Calu3 (cell line): ENCODE results near the gene BTLA. TPM values are rescaled to one million over a fixed set of nuclear protein-coding genes. Genes with fewer than 3 reads are reported as not detected.

Experiments
- BruUV-seq: library from RNA; stranded (reverse); fragments of 400-500 nt; replicated peaks from 2 replicates; lab custom pipeline; 2021; lab: Mats Ljungman, UMichigan
- CTCF ChIA-PET: fragments of 300-600 bp; sonication (Branson Sonifier 250); formaldehyde crosslinking; loops from one replicate; lab custom pipeline; 2022; ENCODE audit warnings: antibody characterized with exemption; lab: Charles Lee
- DNase-seq: peaks from one replicate; pipeline ENCODE4 v3.0.0; 2022
- H3K27ac Mint-ChIP-seq: one replicate; pipeline ENCODE4 v1.8.0; 2022; ENCODE audit warnings: mixed read lengths; ENCODE audit not compliant: unreplicated experiment
- H3K27me3 Mint-ChIP-seq: one replicate; pipeline ENCODE4 v1.8.0; 2022; ENCODE audit warnings: mixed read lengths; ENCODE audit not compliant: unreplicated experiment
- H3K36me3 Mint-ChIP-seq: one replicate; pipeline ENCODE4 v1.8.0; 2022; ENCODE audit warnings: mild to moderate bottlenecking, moderate library complexity, mixed read lengths; ENCODE audit not compliant: insufficient read depth, unreplicated experiment
- H3K4me1 Mint-ChIP-seq: one replicate; pipeline ENCODE4 v1.8.0; 2022; ENCODE audit warnings: mild to moderate bottlenecking, low read depth, mixed read lengths; ENCODE audit not compliant: unreplicated experiment
- H3K4me3 Mint-ChIP-seq: one replicate; pipeline ENCODE4 v1.8.0; 2022; ENCODE audit warnings: mild to moderate bottlenecking, low read depth, moderate library complexity, mixed read lengths; ENCODE audit not compliant: unreplicated experiment
- H3K9me3 Mint-ChIP-seq: one replicate; pipeline ENCODE4 v1.8.0; 2022; ENCODE audit warnings: low read depth, mixed read lengths; ENCODE audit not compliant: unreplicated experiment
- CTCF ChIP-seq: fragments of 200-600 bp; IDR thresholded peaks from one replicate; pipeline ENCODE4 v1.8.0; 2022; ENCODE audit warnings: antibody characterized with exemption; ENCODE audit not compliant: unreplicated experiment
- intact Hi-C: fragments of 100-400 bp; cut with micrococcal nuclease; formaldehyde crosslinking; loops from one replicate; pipeline ENCODE4 v1.10.0; 2022; ENCODE audit not compliant: unreplicated experiment
- total RNA-seq: library from RNA; stranded (reverse); gene quantifications from 2 replicates; pipeline ENCODE4 v1.2.3, GENCODE V29; 2022

BTLA gene
- total RNA-seq, 1 experiment from 2014 or later = not detected

DNA sequence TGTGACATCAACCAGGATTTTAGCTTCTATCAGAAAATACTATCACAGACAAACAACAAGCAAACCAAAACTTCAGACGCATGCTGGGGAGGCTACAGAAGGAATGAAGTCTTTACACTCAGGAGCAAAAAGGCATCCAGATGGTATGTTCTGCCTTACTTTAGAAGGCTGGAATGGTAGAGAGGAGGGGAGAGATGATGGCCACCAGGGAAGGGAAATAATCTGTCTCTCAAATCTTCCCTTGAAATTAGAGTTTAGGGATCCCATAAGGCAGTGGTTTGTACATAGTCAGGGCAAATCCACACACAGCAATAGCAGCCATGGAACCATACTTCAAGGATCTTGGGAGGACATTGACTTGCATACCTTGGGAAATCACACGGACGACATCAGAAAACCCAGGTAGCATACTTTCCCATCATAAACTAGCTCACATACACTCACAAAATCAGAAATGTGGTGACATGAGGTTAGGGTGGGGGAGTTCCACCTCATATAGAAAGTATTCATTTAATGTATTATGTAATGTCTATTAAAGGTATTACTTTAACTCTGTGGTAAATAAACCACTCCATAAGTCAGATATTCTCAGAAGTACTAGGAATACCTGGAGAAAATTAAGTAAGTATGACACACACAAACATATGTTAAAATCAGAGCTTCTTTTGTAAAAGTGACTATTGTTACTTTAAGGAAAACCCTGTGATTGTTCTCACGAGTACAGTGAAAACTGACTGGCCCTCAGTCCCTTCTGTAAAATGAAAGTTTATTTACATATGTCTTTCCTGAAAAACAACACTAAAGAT lies 9.4 kb downstream of the BTLA start:
- CTCF ChIA-PET = no interaction called here
- Mint-ChIP-seq H3K4me1 (no peaks in the 10 kb centered on the region), H3K36me3 (no peaks in the 10 kb centered on the region), H3K27ac (no peak overlapping the region), H3K9me3 (no peaks in the 10 kb centered on the region), H3K4me3 (no peak overlapping the region), H3K27me3 (no peaks in the 10 kb centered on the region)
- no TSS peak for BruUV-seq
- intact Hi-C loops = no loop called here
- TF ChIP-seq CTCF = no peak
- DNase-seq = no peak

DNA sequence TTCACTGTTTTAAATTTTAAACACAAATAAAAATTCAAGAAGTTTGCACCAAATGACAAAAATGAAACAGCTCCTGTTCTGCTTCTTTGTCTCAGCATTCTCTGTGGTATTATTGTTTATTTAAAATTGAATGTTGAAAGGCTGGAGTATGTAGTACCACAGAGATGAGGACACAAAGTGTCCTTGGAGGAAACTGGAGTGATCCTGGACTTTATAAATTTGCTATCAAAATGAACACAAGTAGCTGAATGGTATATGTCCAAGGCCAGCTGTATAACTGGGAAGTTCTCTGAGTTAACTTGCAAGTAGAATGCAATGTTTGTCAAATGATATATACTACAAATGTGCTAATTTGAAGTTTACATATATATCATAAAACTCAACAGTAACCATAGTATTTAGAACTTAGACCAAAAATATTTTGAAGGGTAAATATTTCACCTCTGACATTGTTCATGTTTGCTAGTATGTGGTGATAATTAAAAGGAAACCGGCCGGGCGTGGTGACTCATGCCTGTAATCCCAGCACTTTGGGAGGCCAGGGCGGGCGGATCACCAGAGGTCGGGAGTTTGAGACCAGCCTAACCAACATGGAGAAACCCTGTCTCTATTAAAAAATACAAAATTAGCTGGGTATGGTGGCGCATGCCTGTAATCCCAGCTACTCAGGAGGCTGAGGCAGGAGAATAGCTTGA lies 12.3 kb downstream of the BTLA start:
- intact Hi-C loops = no loop called here
- H3K9me3 Mint-ChIP-seq = no peaks in the 10 kb centered on the region
- no peak overlapping the region for H3K27ac Mint-ChIP-seq
- CTCF ChIA-PET = interaction anchor here (0.5 to 0.6 kb wide), 2 partner anchors 82 to 199 kb away, joined by 4 to 6 read pairs; no protein-coding TSS in a partner anchor
- H3K27me3 Mint-ChIP-seq = no peaks in the 10 kb centered on the region
- no peak for DNase-seq
- H3K4me1 Mint-ChIP-seq = no peaks in the 10 kb centered on the region
- TF ChIP-seq CTCF = no peak
- no TSS peak for BruUV-seq
- H3K4me3 Mint-ChIP-seq = no peak overlapping the region
- no peaks in the 10 kb centered on the region for H3K36me3 Mint-ChIP-seq

DNA sequence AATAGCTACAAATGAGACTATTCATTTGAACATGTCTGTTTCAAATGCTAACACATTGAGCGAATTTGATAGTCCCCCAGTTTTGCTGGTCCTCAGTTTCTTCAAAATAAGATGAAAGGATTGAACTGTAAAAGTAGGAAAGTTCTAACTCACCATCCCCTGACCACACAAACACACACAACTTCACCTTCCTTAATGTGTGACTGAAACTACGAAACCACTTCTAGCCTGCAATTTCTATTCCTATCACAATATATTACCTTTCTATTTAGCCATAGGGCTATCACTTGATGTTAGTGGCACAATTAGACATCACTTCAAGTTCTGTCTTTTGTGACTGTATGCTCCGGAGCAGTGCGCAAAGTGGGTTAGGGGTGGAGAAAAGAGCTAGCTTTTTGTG lies 14.9 kb downstream of the BTLA start:
- intact Hi-C loops = no loop called here
- no peaks in the 10 kb centered on the region for H3K9me3 Mint-ChIP-seq
- H3K27ac Mint-ChIP-seq = no peak overlapping the region
- H3K4me1 Mint-ChIP-seq = no peaks in the 10 kb centered on the region
- TF ChIP-seq CTCF = no peak
- H3K4me3 Mint-ChIP-seq = no peak overlapping the region
- CTCF ChIA-PET = interaction anchor here (0.6 kb wide), 1 partner anchor 163 kb away, joined by 3 read pairs; no protein-coding TSS in a partner anchor
- DNase-seq = no peak
- H3K36me3 Mint-ChIP-seq = no peaks in the 10 kb centered on the region
- no peaks in the 10 kb centered on the region for H3K27me3 Mint-ChIP-seq
- no TSS peak for BruUV-seq

GRCh38 chr3:112482675-112483074 lies 16.6 kb downstream of the BTLA start:
- no peak for TF ChIP-seq CTCF
- CTCF ChIA-PET = no interaction called here
- DNase-seq = no peak
- no peaks in the 10 kb centered on the region for H3K36me3 Mint-ChIP-seq
- H3K9me3 Mint-ChIP-seq = no peaks in the 10 kb centered on the region
- no peak overlapping the region for H3K4me3 Mint-ChIP-seq
- no TSS peak for BruUV-seq
- H3K4me1 Mint-ChIP-seq = no peaks in the 10 kb centered on the region
- intact Hi-C loops = no loop called here
- H3K27me3 Mint-ChIP-seq = no peaks in the 10 kb centered on the region
- H3K27ac Mint-ChIP-seq = no peak overlapping the region
